NCI-H2107 treated with DMSO at 0.1 percent for 48 hours (cell line): ENCODE measurements around the gene DPEP2.
"Not testable (repeated sequence)": the region's sequence is repeated elsewhere in the genome, so short reads cannot be mapped to it uniquely, and the experiment has no call there.

Experiments
- DNase-seq: peaks from one replicate; lab custom pipeline; 2025; ENCODE audit not compliant: unreplicated experiment; lab: John Stamatoyannopoulos, UW

DPEP2 gene

GRCh38 chr16:67998779-67999688 lies at the start of gene DPEP2:
TSS of gene DPEP2 (minus strand) at chr16:67999484. CDS start at chr16:67993212, 6,272 bp downstream.
- not testable (repeated sequence) for DNase-seq

GRCh38 chr16:68047987-68048386 lies 48.7 kb upstream of the DPEP2 start:
- no peak for DNase-seq

GRCh38 chr16:68046106-68046505 lies 46.8 kb upstream of the DPEP2 start:
- DNase-seq: no peak

- DNase-seq: no peak
These were observed 42.5 kb upstream of the DPEP2 start for GRCh38 chr16:68041783-68042182.

GRCh38 chr16:68040506-68041288 lies 41.4 kb upstream of the DPEP2 start:
- DNase-seq: peak; percentile 64

GRCh38 chr16:68037841-68038597 lies 38.7 kb upstream of the DPEP2 start:
- no peak for DNase-seq

- peak; percentile 20 for DNase-seq
These were observed 35.9 kb upstream of the DPEP2 start for GRCh38 chr16:68035227-68035626.

- DNase-seq: no peak
These were observed 33.8 kb upstream of the DPEP2 start for GRCh38 chr16:68033101-68033500.

- DNase-seq: no peak
These were observed 32.7 kb upstream of the DPEP2 start for GRCh38 chr16:68031951-68032350.

GRCh38 chr16:68030108-68030507 lies 30.8 kb upstream of the DPEP2 start:
- DNase-seq: not testable (repeated sequence)

GRCh38 chr16:68028996-68029395 lies 29.7 kb upstream of the DPEP2 start:
- DNase-seq: no peak

- peak; percentile 50 for DNase-seq
These were observed 23.6 kb upstream of the DPEP2 start, which contains the start of the genes DDX28 and DUS2 for GRCh38 chr16:68022728-68023537. TSS of gene DDX28 (minus strand) at chr16:68023232. CDS start at chr16:68023202, 30 bp downstream. TSS of gene DUS2 (plus strand) at chr16:68023284. CDS start at chr16:68038024, 14,740 bp downstream.

- DNase-seq: no peak
These were observed 23.0 kb upstream of the DPEP2 start for GRCh38 chr16:68022278-68022727.

GRCh38 chr16:68021490-68021889 lies 22.2 kb upstream of the DPEP2 start:
- DNase-seq: no peak

GRCh38 chr16:68019167-68019680 lies 19.9 kb upstream of the DPEP2 start:
- DNase-seq: no peak

GRCh38 chr16:68015681-68016080 lies 16.4 kb upstream of the DPEP2 start, which contains the start of gene DPEP2NB:
TSS of gene DPEP2NB (minus strand) at chr16:68015911. CDS start at chr16:68015770, 141 bp downstream.
- no peak for DNase-seq

GRCh38 chr16:68013440-68013839 lies 14.2 kb upstream of the DPEP2 start:
- no peak for DNase-seq

GRCh38 chr16:68009872-68010271 lies 10.6 kb upstream of the DPEP2 start:
- DNase-seq: not testable (repeated sequence)

- DNase-seq: no peak
These were observed 10.0 kb upstream of the DPEP2 start for GRCh38 chr16:68009157-68009735.
